ENCODE data around the gene OFD1.

- TF ChIP-seq POLR2A (IDR thresholded peaks at IDR 0.05; ENCODE audit: low read depth, low read length) (no peak), POLR2AphosphoS5 (IDR thresholded peaks at IDR 0.05; ENCODE audit: low read depth, low read length) (no peak), TAF1 (IDR thresholded peaks at IDR 0.05; ENCODE audit: borderline replicate concordance, low read depth, low read length) (no peak)
Observed at GRCh38 chrX:13690836-13691235, 43.7 kb upstream of the OFD1 start.

All from GM12892 (cell line).